Stimulated activated CD8-positive, alpha-beta memory T cell treated with anti-CD3 and anti-CD28 coated beads, Interleukin-12 subunit alpha, Interleukin-12 subunit beta, amount 100 ng/mL, for 1 hour (primary cell): ENCODE data around the gene HSD3B2.

Experiments
- DNase-seq: peaks from one replicate; pipeline ENCODE4 v3.0.0-alpha.2; 2020; ENCODE audit warnings: low read depth

Gene HSD3B2

DNA sequence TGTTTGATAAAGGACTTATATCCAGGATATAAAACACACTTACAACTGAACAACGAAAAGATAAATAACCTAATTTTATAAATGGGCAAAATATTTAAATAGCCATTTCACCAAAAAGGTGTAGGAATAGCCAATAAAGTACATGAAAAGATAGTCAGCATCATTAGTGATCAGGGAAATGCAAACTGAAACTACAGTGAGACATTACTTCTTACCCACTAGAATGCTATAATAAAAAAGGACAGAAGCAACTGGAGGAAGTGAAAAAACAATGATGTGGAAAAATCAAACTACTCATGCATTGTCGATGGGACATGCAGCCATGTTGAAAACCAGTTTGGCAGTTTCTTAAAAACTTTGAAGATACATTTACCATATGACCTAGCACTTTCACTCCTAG is 48.6 kb downstream of the HSD3B2 start:
- DNase-seq: no peak

DNA sequence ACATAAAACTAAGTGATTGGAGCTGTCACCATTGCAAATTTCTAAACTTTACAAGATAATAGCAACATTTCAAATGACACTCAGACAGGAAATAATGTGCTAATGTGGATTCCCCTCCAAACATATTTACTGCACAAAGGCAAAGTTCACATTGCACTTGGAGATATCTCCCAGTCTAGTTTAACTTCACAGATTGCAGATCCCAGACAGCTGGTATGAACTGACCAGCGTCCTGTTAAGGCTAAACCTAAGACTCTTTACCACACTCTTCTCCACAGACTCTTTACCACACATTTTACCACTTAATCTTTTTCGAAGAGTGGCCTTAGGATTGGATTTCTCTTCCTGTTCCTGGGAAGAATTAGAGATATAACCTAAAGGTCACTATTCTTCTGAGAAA is 51.5 kb downstream of the HSD3B2 start:
- DNase-seq: no peak

DNA sequence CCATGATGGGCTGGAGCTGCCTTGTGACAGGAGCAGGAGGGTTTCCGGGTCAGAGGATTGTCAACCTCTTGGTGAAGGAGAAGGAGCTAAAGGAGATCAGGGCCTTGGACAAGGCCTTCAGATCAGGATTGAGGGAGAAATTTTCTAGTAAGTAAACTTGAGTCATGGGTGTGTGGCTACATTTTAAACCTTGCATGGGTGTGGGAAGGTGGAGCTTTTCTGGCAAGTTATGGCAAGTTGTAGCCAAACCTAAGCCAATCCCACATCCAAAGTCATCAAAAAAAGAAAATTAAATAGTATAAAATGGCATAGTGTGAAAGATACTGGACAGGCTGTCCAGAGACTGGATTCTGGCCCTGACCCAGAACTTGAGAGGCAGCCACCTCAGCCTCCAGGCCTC is 52.3 kb downstream of the HSD3B2 start:
- no peak for DNase-seq

DNA sequence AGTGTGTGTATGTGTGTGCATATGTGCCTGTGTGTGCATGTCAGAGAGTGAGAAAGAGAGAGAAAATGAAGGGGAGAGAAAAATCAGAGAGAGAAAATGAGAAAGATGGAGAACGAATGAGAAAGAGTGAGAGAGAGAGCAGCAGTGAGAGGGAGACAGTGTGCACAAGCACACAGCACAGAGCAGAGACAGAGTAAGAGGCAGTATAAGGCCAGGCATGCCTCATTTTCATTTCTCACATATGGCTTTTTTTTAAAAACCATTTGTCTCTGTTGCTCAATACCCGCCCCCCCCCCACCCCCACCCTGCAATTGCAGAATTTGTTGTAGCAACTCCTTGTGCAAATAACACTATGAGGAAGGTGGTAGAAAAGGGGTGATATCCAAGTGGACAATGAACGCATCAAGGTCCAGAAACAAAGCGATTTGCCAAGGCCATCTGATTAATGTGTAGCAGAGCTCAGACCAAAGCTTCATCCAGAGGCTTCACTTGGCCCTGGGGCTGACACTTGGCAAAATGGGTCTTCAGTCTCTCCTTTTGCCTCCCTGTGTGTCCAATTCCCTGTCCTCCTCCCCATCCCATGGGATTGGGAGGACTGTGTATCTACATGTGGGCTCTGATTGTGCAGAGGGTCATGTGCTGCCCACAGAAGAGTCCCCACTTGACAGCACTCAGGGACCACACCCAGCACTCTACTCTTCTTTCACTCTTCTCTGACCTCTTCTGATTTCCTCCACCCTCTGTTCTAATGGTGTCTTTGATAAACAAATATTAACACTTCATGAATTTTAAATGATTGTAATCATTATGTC is 53.1 kb downstream of the HSD3B2 start:
- DNase-seq: no peak

DNA sequence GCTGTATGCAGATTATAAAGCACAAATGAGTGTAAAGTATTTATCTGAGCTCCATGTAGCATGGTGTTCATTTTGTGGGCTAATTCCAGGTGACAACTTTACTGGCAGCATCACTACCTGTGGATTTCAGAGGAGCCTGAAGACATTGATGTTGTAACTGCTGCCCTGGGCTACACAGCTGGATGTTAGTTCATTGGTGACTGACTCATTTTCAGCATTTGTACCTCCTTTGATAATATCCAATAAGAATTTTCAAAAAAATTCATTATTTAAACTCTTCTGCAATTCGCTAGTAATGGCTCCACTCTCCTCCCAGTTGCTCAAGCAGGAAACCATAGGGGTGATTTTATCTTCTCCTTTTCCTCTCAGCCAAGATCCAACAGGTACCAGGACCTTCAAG is 54.8 kb downstream of the HSD3B2 start:
- DNase-seq: no peak

DNA sequence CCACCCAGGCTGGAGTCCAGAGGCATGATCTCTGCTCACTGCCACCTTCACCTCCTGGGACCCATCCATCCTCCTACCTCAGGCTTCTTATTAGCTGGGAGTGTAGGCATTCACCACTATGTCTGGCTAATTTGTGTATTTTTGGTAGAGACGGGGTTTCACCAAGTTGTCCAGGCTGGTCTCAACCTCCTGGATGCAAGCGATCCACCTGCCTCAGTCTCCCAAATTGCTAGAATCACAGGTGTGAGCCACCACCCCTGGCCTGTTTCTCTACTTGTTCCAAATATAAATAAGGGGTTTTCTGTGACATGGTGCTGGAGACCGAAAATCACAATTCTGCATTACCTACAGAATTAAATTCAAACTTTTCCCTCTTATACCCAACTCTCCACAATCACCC is 55.4 kb downstream of the HSD3B2 start:
- DNase-seq: no peak

DNA sequence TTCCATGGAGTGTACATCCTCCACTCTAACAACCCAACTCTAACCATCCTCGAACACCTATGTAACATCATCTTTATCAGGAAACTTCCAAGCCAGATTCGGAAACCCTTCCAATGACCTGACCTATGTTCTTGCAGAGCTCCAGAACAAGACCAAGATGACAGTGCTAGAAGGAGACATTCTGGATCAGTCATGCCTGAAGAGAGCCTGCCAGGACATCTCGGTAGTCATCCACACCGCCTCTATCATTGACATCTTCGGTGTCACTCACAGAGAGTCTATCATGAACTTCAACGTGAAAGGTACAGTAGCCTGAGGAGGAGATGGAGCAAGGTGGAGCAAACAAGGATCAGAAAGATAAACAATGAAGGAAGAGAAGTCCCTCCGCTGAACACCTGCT is 56.0 kb downstream of the HSD3B2 start:
- DNase-seq: no peak

DNA sequence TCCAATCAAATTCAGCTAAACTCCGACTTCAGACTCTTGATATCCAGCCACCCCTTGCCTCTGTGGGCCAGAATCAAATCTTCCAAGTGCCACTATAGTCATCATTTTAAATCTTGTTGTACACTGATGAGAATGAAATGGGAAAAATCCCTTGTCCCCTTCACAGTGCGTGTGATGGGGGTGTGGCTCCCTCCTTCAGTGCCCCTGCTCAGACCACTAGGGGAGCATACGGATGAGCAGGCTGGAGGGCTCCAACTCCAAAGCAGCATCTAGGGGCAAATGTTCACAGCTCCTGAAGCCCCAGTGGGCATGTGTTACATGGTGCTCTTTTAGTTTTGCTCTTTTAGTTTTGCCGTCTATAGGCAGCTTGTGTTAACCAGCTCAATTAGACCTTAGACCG is 56.6 kb downstream of the HSD3B2 start:
- DNase-seq: no peak

DNA sequence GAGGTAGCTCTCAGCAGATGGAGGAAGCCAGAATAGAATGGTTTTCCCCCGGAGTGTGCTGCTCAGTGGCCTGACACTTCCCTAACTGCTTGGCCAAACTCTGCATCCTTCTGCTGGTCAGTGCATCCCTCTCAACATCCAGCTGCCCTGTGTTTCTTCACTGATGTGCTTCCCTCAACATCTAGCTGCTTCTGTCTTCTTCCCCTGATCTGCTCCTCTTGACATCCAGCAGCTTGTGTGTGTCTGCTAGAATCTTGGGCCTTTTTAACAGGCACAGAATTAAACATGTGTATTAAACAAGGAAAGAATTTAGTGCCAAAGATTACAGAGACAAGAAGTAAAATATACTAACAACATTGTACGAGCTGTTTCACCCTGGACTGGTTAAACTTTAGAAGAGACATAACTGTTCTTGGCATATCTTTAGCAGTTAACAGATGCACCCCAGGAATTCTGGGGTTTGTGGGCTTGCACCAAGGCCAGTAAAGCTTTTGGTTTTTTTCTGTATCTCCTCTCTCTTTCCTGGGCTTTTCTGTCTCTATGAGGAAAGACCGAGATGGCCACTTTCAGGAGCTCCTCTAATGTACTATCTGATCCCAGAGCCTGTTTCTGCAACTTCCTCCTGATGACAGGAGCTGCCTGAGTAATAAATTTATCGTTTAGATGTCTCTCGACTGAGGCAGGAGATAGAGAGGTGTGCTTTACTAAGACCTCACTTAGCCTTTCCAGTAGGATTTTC is 57.3 kb downstream of the HSD3B2 start:
- no peak for DNase-seq
